Ammon's horn (tissue), 1 donor: ENCODE results near the gene MS4A15.
A peak's percentile ranks its signal among the peaks of the same experiment; 100 is the strongest.

ENCODE experiments used
- DNase-seq: peaks from one replicate; pipeline ENCODE4 v3.0.0-alpha.2; 2016; ENCODE audit warnings: low spot score

MS4A15 gene

DNA sequence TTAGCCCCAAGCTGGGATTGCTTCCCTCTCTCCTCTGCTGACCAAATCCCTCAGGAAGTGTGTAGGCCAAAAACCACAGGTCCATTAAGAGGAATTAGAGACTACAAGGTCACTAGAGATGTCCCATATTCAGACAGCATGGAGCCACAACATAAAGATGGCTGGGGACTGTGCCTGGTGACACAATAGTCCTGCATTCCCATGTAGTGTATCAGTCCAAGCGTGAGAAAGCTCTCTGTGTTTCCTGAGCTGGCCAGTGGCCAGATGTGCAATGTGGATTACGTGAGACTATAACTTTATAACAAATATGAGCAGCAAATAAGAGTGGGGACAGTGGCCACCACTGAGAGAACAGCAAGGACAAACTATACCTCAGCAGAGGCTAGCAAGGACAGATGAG is 20.9 kb downstream of the MS4A15 start:
- no peak for DNase-seq

DNA sequence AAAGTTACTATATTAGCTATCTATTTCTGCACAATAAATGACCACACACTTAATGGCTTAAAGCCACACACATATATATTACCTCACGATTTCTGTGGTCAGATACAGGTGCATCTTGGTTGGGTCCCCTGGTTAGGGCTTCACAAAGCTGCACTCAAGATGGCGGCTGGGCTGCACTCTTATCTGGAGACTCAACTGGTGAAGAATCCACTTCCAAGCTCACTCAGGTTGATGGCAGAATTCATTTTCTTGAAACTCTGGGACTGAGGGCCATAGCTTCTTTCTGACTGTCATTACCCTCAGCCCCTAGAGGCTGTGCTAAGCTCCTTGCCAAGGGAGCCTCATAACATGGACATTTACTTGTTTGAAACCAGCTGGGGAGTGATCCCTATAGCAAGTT is 23.4 kb downstream of the MS4A15 start:
- no peak for DNase-seq

DNA sequence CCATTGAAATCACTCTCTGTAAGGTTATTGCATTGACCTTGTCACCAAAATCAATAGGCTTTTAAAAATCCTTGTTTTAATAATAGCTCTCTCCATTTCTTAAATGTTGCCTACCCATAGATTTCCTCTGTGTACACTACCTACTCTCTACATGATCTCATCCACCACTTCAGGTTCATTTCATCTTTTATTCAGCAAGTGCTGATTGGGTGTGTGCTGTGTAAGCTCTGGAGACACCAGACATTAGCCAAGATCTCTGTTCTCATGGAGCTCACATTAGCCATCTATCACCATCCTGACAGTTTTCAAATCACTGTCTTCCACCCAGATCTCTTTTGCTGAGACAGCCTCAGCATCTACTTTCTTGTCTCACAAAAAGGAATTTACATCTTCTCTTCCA is 24.1 kb downstream of the MS4A15 start:
- no peak for DNase-seq

DNA sequence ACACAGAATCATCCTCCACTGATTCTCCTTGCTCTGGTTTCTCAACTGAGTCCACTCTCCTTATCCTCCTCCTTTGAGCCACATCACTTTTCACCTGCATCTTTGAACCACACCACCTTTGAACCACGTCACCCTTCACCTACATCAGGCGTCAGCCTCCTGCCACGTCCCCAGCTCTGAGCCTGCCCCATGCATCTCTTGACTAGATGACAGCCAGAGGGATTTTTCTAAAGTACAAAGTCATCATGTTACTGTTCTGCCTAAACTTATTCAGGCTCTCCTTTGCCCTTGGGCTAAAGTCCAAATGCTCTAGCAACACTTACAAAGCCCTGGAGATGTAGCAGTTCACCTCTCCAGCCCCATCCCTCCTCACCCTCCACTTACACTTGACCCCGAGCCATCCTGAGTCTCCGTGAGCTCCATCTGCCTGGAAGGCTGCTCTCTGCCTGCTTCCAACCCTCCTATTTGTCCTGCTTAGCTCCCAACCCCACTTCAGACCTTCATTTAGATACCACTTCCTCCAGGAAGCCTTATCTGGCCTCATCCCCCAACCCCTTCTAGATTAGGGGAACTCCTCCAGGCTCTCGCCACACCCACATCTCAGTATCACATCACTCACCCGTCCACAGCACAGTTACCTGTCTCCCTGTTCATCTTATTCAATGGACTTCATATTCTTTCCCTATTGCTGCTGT is 24.8 kb downstream of the MS4A15 start:
- no peak for DNase-seq

DNA sequence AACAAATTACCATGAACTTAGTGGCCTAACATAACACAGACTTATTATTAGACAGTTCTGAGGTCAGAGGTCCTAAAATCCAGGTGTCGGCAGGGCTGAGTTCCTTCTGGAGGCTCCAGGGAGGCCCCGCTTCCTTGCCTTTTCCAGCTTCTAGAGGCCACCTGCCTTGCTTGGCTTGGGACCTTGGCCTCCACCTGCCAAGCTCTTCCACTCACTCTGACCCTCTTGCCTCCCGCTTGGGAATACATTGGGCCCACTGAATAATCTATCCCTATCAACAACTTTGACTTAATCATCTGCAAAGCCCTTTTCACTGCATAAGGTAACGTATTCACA is 25.3 kb downstream of the MS4A15 start:
- DNase-seq = no peak

DNA sequence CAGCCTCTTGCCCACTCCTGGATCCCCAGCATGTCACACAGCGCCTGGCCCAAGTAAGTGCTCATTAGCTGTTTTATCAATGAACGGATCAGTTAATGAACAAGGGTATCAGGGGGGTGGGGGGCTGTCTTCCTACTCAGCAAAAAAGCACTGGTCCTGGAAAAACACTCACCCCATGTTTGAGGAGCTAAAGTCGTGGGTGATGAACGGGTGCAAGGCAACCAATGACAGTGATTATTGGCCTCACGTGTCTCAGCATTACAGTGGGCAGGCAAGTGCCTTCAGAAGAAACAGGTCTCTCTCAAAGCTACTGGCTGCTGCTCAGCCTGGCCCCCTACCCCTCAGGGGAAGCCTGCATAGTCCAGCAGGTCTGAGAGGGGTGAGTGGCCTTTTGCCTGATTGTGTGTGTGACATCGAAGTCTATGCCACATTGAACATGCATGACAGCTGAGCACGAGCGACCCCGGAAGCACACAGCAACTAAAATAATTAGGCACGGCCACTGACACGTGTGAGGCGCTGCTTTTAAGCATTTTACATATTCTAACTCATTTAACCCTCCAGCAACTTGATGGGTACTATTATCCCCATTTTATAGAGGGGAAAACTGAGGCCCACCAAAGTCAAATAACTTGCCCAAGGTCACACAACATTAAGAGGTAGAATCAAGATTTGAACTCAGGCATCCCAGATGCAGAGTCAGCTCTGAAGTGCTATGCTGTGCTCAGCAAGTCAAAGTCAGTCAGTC is 25.9 kb downstream of the MS4A15 start:
- no peak for DNase-seq

DNA sequence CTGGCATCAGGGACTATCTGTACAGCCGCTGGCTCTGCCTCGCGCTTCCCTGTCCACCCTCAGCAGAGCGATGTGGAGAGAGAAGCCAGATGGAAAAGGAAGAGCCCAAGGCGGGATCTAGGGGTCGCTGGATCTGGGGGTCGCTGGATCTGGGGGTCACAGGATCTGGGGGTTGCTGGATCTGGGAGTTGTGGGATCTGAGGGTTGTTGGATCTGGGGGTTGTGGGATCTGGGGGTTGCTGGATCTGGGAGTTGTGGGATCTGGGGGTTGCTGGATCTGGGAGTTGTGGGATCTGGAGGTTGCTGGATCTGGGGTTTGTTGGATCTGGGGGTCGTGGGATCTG is 26.4 kb downstream of the MS4A15 start:
- no peak for DNase-seq

DNA sequence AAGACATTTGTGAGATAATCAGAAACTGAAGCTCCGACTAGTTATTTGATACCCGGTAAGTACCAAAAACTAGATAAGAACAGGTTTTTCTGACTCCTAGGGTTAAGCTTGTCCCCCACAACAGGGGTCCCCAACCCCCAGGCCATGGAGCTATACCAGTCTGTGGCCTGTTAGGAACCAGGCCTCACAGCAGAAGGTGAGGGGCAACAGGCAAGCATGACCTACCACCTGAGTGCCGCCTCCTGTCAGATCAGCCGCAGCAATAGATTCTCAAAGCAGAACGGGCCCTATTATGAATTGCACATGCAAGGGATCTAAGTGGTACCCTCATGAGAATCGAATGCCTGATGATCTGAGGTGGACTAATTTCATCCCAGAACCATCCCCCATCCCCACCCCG is 27.2 kb downstream of the MS4A15 start:
- DNase-seq = no peak

DNA sequence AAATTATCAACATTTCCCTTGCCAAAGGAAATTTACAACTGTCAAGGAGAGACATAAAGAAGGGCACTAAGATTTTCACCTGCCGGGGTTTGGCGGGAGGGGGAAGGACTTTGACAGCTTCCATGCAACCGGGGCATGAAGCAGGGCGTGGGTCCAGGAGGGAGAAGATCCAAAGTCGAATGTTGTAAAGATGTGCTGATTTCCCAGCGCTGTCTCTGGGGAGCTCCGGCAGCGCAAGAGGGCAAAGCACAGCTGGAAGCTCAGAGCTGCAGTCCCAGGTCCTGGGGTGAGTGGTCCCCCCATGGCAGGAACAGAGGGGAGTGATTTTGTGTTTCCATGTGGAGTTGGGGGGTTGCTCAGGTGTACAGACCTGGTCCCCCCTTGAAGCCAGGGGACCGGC is 28.5 kb downstream of the MS4A15 start, which contains the start of gene MS4A10:
TSS of gene MS4A10 (plus strand) at position 198 of the 400 bp plus-strand sequence. CDS start 5,003 bp downstream, outside the sequence.
- no peak for DNase-seq

DNA sequence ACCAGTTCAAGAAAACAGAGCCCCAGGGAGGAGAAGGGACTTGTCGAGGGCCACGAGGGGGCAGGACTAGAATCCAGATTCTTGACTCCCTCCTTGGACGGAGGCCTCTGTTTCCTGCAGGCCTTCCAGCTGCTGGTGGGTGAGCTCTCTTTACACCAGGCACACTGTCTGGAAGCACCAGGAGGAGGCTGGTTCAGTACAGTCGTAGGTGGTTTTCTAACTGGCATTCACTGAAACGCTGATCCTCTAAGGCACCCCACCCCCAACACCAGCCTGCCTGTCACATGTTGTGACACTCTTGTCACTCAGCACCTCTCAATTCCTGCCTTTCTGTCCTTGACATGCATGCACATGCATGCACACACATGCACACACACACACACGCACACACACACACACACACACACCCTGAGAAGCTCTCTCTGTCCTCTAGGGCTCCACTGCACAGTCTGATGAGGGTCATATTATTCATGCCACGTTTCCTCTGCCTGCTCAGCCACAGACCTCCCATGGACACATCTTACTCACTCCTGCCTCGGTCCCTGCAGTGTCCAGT is 29.2 kb downstream of the MS4A15 start:
- peak; percentile 62 for DNase-seq

DNA sequence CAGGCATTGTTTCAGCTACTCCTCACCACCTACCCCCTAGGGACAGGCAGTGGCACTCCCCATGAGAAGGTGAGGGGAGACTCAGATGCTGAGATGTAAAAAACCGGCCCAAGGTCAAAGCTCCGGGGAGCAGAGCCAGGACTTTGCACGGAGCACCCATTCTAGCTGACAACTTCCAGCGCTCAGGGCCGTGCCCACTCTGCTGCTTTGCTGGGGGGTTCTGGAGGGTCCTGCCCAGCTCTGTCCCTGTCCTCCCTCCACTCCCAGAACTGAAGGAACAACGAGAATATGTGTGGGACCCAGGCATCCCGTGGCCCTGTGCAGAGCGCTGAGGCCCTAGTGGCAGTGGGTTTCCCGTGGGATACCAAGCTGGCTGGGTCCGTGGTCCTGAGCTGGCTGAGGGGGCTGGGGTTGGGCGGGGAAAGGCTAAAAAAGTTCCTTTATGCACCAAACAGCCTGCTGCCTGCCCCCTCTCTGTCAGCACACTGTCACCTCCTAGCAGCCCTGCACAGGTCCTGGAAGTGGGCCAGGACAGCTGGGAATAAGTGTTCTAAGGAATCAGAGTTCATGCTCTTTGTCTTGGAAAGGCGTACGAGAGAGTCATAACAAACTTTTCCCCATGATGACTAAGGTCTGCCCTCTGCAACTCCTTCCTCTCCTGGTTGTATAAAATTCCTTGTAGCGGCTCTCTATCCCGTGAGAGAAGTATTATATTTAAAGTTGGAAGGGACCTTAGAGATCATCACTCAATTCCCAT is 30.3 kb downstream of the MS4A15 start:
- DNase-seq = peak; percentile 19

DNA sequence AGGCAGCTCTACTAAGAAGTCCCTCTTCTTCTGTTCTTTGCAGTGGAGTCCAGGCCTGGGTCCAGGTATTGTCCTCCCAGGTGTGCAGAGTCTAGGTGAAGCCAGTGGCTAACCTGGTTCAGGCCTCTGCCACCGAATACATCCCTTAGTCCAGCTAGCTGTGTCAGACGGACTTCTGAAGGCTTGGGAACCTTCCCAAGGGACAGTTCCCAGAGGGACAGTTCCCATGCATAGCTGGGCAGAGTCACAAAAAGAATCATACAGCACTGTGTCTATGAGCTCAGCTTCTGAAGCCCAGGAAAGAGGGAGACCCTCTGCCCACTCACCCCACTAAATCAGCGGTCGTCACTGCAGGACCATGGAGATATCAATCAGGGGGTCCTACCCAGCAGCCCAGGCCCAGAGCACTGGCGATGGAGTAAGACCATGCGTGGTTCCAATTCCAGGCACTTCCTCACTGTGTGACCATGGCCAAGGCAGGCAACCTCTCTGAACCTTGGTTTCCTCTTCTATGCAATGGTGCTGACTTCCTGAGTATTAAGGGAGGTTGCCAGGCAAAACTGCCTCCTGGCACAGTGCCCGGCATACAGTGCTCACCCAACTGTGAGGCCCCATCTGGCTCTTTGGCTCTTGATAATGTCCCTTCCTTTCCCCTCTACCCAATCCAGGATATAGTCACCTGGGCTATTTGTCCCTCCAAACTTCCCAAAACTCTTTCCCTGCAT is 31.9 kb downstream of the MS4A15 start:
- DNase-seq = no peak

DNA sequence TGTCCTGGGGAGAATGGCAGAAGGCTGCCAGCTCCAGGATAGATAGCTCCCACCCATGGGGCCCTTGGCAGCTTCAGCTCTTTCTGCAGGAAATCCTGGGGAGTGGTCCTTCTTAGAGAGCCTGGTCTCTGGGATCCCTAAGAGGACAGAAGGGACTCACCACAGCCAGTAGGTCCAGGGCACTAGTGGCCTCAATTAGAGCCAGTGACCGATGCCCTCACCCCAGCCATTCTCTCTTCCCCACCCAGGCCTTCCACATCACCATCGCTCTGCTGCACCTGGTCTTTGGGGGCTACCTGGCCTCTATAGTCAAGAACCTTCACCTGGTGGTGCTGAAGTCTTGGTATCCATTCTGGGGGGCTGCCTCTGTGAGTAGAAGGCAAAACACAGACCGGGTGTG is 34.1 kb downstream of the MS4A15 start:
- DNase-seq = no peak

DNA sequence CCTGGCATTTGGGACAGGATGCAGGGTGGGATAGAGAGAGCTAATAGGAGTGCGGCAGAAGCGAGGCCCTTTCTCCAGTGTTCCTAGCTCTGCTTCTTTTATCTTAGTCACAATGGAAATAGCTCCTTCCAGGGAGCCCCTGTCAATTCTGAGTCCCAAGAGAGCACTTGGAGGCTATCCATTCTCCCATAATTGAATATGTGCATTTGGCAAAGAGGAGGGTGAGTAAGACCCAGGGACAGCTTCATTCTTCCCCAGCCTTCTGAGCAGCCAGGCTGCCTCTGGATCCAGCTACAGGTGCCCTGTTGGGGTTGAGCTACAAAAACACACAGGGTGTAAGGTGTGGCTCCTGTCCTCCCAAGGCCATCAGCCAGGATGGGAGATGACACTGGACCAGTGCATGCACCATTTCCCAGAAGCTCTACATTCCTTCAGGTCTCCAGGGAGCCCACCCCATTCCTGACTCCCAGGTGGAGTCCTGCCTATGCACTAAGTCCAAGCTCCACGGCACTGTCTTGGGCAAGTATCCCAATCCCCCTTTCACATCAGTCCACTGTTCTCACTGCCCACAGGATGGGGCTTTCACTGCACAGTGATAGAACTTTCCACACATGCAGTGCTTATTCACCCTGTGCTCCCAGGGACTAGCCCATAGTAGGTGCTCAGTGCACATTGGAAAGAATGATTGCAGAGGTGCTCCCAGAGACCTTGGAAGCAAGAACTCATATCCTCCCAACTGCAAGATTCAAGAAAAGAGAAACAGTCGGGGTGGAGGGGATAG is 34.7 kb downstream of the MS4A15 start:
- no peak for DNase-seq

DNA sequence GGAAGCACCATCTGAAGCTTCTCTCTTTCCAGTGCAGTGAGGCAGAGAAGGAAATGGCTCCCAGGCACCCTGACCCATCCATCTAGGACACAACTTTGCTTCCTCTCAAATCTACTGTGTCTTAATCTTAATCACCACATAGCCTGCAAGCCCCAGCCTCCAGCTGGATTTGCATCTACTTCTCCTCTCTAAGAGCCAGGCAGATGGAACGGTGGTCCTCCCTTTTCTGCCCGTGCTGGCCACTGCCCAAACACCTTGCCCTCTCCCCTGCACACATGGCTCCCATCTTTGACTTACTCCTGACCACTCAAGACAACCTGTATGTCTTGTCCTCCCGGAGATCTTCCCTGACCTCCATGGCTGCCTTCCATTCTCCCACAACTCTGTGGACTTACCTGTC is 35.9 kb downstream of the MS4A15 start:
- DNase-seq = no peak

DNA sequence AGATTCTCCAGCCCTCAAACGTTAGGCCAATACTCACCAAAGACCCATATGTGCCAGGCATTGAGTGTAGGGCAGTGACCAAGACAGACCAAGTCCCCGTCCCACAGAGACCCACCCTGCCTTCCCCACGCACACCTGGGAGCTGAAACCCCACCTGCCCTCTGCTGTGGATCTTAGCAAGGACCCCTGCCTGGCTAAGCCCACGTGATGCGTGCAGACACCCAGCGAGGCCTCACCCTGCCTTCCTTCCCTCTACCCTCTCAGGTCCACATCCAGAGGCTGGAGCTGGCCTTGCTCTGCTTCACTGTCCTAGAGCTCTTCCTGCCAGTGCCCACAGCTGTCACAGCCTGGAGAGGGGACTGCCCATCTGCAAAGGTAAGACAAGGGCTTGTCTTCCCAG is 38.6 kb downstream of the MS4A15 start:
- no peak for DNase-seq

DNA sequence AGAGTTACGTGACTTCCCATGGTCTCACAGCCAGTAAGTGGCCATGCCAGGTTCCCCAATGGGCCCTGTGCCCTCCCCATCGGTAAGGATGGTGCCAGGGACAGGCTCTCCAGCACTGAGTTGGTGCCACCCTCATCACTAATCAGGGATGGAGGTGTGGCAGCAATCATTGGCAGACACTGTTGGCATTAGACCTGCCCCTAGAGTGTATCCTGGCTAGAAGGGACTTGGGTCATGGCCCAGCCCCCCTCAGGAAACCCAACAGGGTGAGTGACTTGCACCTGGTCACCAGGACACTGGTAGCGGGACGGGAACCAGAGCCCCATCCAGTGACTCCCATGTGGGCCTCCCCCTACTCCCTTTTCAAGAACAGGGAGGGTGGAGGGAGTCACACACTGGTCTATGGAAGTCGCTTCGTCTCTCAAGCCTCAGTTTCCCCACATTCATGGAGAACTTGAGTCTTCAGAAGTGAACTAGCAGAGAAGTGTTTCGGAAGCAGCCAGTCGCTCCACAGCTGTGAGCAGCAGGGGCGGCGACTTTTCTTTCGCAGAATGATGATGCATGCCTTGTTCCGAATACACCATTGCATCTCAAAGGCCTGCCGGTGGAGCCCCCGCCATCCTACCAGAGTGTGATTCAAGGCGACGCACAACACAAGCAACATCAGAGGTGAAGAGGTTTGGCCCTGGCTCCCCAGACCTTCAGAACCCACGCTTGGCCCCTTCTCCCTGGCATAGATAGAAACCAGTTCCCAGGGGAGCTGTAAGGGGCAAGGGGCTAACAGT is 41.4 kb downstream of the MS4A15 start:
- no peak for DNase-seq

DNA sequence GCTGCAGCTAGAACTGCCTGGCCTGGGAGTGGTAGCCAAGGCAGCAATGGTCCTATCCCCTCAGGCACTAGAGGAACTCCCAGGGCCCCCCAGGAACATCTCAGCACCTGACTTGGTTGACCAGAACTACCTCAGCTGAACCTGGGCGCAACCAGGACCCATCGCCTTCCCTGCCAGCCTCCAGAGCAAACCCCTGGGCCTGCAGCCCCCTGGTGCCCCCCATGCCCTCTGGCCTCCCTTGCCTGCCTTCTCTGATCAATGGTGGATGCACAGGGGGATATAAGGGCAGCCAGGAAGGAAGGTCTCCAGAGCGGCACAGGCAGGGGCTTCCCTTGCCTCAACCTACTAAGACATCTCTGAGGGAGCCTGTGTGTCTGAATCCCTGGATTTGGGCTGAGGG is 42.0 kb downstream of the MS4A15 start:
- no peak for DNase-seq

DNA sequence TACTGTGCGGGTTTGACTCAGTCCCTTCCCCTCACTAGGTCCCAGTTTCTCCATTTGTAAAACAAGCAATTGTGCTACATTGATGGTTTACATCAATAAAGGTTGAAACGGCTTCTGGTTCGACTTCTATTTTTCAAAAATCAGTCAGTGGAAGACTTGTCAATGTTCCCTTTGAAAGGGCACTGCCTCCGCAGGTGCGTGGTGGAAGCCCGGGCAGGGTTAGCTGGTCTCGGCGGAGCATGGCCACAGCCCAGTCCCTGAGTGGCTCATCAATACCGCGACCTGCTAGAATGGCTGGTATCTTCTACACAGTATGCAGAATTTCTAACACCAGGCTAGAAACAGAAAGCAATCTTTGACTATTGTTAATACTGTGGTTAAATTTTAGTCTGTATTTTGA is 44.5 kb downstream of the MS4A15 start:
- DNase-seq = no peak

DNA sequence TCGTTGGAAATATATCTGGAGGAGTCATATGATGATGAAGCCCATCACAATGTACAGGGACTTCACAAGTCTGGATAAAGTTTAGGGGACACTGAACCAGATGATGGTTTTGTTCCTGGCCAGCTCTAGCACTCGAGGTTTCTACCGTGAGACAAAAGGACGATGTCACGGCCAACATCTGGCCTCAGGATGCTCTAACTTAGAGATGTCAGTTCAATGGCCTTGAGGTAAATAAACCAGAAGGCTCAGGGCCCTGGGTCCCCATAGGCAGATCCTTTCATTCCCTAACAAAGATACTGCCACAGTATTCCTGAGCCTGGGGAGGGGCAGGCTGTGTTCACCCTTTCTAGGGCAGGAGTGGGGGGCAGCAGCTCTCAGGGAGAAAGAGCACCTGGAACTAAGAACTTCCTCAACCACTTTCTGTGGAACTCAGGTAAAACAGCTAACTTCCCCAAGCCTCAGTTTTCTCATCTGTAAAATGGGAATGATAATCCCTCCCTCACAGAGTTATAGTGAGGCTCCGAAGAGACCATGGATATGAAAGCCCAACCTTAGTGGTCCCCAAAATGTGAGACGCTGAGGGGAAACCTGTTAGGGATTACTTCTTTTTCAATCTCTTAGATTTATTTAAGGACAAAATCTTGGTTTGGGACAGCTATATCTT is 46.7 kb downstream of the MS4A15 start:
- DNase-seq = no peak
